MG63 (cell line): Measurements from ENCODE around the gene RLF. TPM values are rescaled to one million over a fixed set of nuclear protein-coding genes. Genes with fewer than 3 reads are reported as not detected.

Experiments used
- DNase-seq: peaks from one replicate; pipeline ENCODE4 v3.0.0-alpha.2; 2020
- H3K27me3 ChIP-seq: fragments of 250-450 bp; sonication (Bioruptor Pico); 2 replicates; pipeline ENCODE4 v1.5.1; 2020; ENCODE audit warnings: mild to moderate bottlenecking, moderate library complexity
- H3K36me3 ChIP-seq: fragments of 250-450 bp; sonication (Bioruptor Pico); 2 replicates; pipeline ENCODE4 v1.5.1; 2020; ENCODE audit warnings: mild to moderate bottlenecking, moderate library complexity
- H3K4me3 ChIP-seq: fragments of 250-450 bp; sonication (Bioruptor Pico); 2 replicates; pipeline ENCODE4 v1.5.1; 2020; ENCODE audit warnings: mild to moderate bottlenecking, moderate library complexity
- H3K9me3 ChIP-seq: fragments of 250-450 bp; sonication (Bioruptor Pico); 2 replicates; pipeline ENCODE4 v1.5.1; 2020; ENCODE audit warnings: mild to moderate bottlenecking, moderate library complexity
- total RNA-seq: library from RNA; depleted of rRNA; stranded (reverse); fragments of >200 nt; shearing (Covaris generic); gene quantifications from 2 replicates; pipeline ENCODE4 v1.2.3, GENCODE V29; 2014; ENCODE audit warnings: low replicate concordance; rRNA removed

RLF gene
- 3.6 and 4.0 TPM in 2 replicates for total RNA-seq

- Histone ChIP-seq H3K9me3 (no peaks in the 10 kb centered on the region), H3K27me3 (no peaks in the 10 kb centered on the region), H3K4me3 (peak within 1 kb of the TSS; percentile 91), H3K36me3 (peaks cover 5% of the 10 kb centered on the region)
- peak; percentile 93 for DNase-seq
These were observed at the start of gene RLF for GRCh38 chr1:40161125-40161887. Gene RLF, plus strand, starts transcription at chr1:40161387. Its CDS starts 13 bp downstream, at chr1:40161400.

GRCh38 chr1:40114400-40114799 is 46.8 kb upstream of the RLF start:
- no peak for DNase-seq
- Histone ChIP-seq H3K27me3 (peaks cover 9% of the 10 kb centered on the region; the same call in 1 of the 2 replicates), H3K4me3 (no peak overlapping the region), H3K9me3 (peaks cover 14% of the 10 kb centered on the region), H3K36me3 (no peaks in the 10 kb centered on the region)

- Histone ChIP-seq H3K9me3 (no peaks in the 10 kb centered on the region), H3K27me3 (peaks cover 8% of the 10 kb centered on the region; the same call in 1 of the 2 replicates), H3K36me3 (no peaks in the 10 kb centered on the region), H3K4me3 (no peak overlapping the region)
- DNase-seq, result no peak
These were observed 41.1 kb upstream of the RLF start for GRCh38 chr1:40120128-40120527.

GRCh38 chr1:40122855-40123254 is 38.3 kb upstream of the RLF start:
- Histone ChIP-seq H3K9me3 (no peaks in the 10 kb centered on the region), H3K36me3 (no peaks in the 10 kb centered on the region), H3K27me3 (0 out of 2 replicates have a peak, but pooled peaks cover 6% of the 10 kb centered on the region), H3K4me3 (no peak overlapping the region)
- DNase-seq, result no peak

- no peaks in the 10 kb centered on the region for H3K36me3 ChIP-seq
- H3K9me3 ChIP-seq, result no peaks in the 10 kb centered on the region
- DNase-seq, result no peak
- H3K27me3 ChIP-seq, result 0 out of 2 replicates have a peak, but pooled peaks cover 2% of the 10 kb centered on the region
- no peak overlapping the region for H3K4me3 ChIP-seq
These were observed 30.3 kb upstream of the RLF start for GRCh38 chr1:40130892-40131291.

GRCh38 chr1:40132383-40133311 is 28.5 kb upstream of the RLF start:
- H3K4me3 ChIP-seq, result peak overlapping the region; percentile 25

GRCh38 chr1:40133312-40133665 is 27.9 kb upstream of the RLF start:
- Histone ChIP-seq H3K4me3 (peak overlapping the region; percentile 25; the same call in 1 of the 2 replicates), H3K27me3 (0 out of 2 replicates have a peak, but pooled peaks cover 2% of the 10 kb centered on the region), H3K36me3 (no peaks in the 10 kb centered on the region), H3K9me3 (no peaks in the 10 kb centered on the region)
- no peak for DNase-seq

More at GRCh38 chr1:40132383-40133311, 28.5 kb upstream of the RLF start:
- Histone ChIP-seq H3K9me3 (no peaks in the 10 kb centered on the region), H3K27me3 (0 out of 2 replicates have a peak, but pooled peaks cover 2% of the 10 kb centered on the region), H3K36me3 (no peaks in the 10 kb centered on the region)
- DNase-seq, result peak; percentile 28

- Histone ChIP-seq H3K9me3 (no peaks in the 10 kb centered on the region), H3K36me3 (no peaks in the 10 kb centered on the region), H3K4me3 (no peak overlapping the region), H3K27me3 (0 out of 2 replicates have a peak, but pooled peaks cover 2% of the 10 kb centered on the region)
- no peak for DNase-seq
These were observed 27.3 kb upstream of the RLF start for GRCh38 chr1:40133839-40134238.

GRCh38 chr1:40140211-40140973 is 20.8 kb upstream of the RLF start:
- no peaks in the 10 kb centered on the region for H3K36me3 ChIP-seq
- H3K9me3 ChIP-seq, result no peaks in the 10 kb centered on the region
- peak; percentile 14 for DNase-seq
- no peaks in the 10 kb centered on the region for H3K27me3 ChIP-seq
- H3K4me3 ChIP-seq, result no peak overlapping the region

GRCh38 chr1:40141878-40142535 is 19.2 kb upstream of the RLF start:
- peaks cover 3% of the 10 kb centered on the region for H3K27me3 ChIP-seq
- no peak overlapping the region for H3K4me3 ChIP-seq
- H3K36me3 ChIP-seq, result no peaks in the 10 kb centered on the region
- H3K9me3 ChIP-seq, result no peaks in the 10 kb centered on the region
- no peak for DNase-seq

GRCh38 chr1:40143891-40144575 is 17.2 kb upstream of the RLF start:
- Histone ChIP-seq H3K36me3 (no peaks in the 10 kb centered on the region), H3K27me3 (peaks cover 5% of the 10 kb centered on the region), H3K9me3 (no peaks in the 10 kb centered on the region), H3K4me3 (no peak overlapping the region)
- peak; percentile 23 for DNase-seq

- Histone ChIP-seq H3K4me3 (no peak overlapping the region), H3K36me3 (no peaks in the 10 kb centered on the region), H3K27me3 (peaks cover 5% of the 10 kb centered on the region), H3K9me3 (no peaks in the 10 kb centered on the region)
- DNase-seq, result no peak
These were observed 9.6 kb upstream of the RLF start for GRCh38 chr1:40151457-40152079.

- no peak for DNase-seq
- Histone ChIP-seq H3K36me3 (no peaks in the 10 kb centered on the region), H3K27me3 (no peaks in the 10 kb centered on the region), H3K4me3 (no peak overlapping the region), H3K9me3 (no peaks in the 10 kb centered on the region)
These were observed 8.0 kb upstream of the RLF start for GRCh38 chr1:40153073-40153770.

GRCh38 chr1:40155135-40155534 is 6.1 kb upstream of the RLF start:
- Histone ChIP-seq H3K36me3 (no peaks in the 10 kb centered on the region), H3K27me3 (no peaks in the 10 kb centered on the region), H3K4me3 (no peak overlapping the region), H3K9me3 (no peaks in the 10 kb centered on the region)
- no peak for DNase-seq

- DNase-seq, result no peak
- Histone ChIP-seq H3K36me3 (no peaks in the 10 kb centered on the region), H3K9me3 (no peaks in the 10 kb centered on the region), H3K27me3 (no peaks in the 10 kb centered on the region), H3K4me3 (no peak overlapping the region)
These were observed 5.3 kb upstream of the RLF start for GRCh38 chr1:40155910-40156309.
